OCI-LY3 (cell line): ENCODE data around the gene PPARGC1A.

Experiments used
- EZH2phosphoT487 ChIP-seq: fragments of 200-600 bp; shearing (Covaris generic); IDR thresholded peaks from 2 replicates; pipeline ENCODE4 v1.6.1; 2018; ENCODE audit warnings: antibody characterized with exemption, mixed run types, low read depth
- TF ChIP-seq, protein P1 (sequence below): fragments of 200-600, 300-600 bp; sonication (generic); IDR thresholded peaks from 2 replicates; pipeline ENCODE4 v1.5.1; 2014; ENCODE audit warnings: antibody characterized with exemption, low read length, low read depth

GRCh38 chr4:23818097-23818885, 71.6 kb downstream of the PPARGC1A start:
- TF ChIP-seq, protein P1, sequence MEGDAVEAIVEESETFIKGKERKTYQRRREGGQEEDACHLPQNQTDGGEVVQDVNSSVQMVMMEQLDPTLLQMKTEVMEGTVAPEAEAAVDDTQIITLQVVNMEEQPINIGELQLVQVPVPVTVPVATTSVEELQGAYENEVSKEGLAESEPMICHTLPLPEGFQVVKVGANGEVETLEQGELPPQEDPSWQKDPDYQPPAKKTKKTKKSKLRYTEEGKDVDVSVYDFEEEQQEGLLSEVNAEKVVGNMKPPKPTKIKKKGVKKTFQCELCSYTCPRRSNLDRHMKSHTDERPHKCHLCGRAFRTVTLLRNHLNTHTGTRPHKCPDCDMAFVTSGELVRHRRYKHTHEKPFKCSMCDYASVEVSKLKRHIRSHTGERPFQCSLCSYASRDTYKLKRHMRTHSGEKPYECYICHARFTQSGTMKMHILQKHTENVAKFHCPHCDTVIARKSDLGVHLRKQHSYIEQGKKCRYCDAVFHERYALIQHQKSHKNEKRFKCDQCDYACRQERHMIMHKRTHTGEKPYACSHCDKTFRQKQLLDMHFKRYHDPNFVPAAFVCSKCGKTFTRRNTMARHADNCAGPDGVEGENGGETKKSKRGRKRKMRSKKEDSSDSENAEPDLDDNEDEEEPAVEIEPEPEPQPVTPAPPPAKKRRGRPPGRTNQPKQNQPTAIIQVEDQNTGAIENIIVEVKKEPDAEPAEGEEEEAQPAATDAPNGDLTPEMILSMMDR: no peak
- no peak for TF ChIP-seq EZH2phosphoT487
